Measurements from ENCODE around the gene TMEM89.

TMEM89 gene

GRCh38 chr3:48597408-48597800, 24.2 kb downstream of the TMEM89 start:
- Histone ChIP-seq H3K4me2 (ENCODE audit: low read depth, low read length, poor library complexity, severe bottlenecking) (no peak overlapping the region), H3K9me2 (replicated peaks; ENCODE audit: insufficient read depth, low read length) (no peaks in the 10 kb centered on the region), H3K27ac (ENCODE audit: low read depth, low read length) (no peak overlapping the region), H3K27me3 (ENCODE audit: low read length) (no peaks in the 10 kb centered on the region), H2AFZ (ENCODE audit: low read depth, low read length, severe bottlenecking) (no peak overlapping the region), H4K20me1 (ENCODE audit: low read depth, low read length) (no peaks in the 10 kb centered on the region), H3K36me3 (ENCODE audit: low read length) (no peaks in the 10 kb centered on the region), H3K9me3 (ENCODE audit: insufficient read depth, low read length) (no peaks in the 10 kb centered on the region), H3K79me2 (ENCODE audit: insufficient read depth, low read length) (no peaks in the 10 kb centered on the region), H3K9ac (ENCODE audit: low read length) (no peak overlapping the region), H3K4me3 (ENCODE audit: insufficient read depth, low read length, poor library complexity, severe bottlenecking) (no peak overlapping the region), H3F3A (ENCODE audit: insufficient read depth) (no peaks in the 10 kb centered on the region)
- TF ChIP-seq CTCF (IDR thresholded peaks at IDR 0.05; ENCODE audit: insufficient read depth, low read length, poor library complexity, severe bottlenecking) (no peak), EZH2phosphoT487 (conservative IDR thresholded peaks at IDR 0.05; ENCODE audit: low read length) (no peak)

- H3K9me2 ChIP-seq (replicated peaks; ENCODE audit: insufficient read depth, low read length) = no peaks in the 10 kb centered on the region
- H3K9me3 ChIP-seq (ENCODE audit: insufficient read depth, low read length) = no peaks in the 10 kb centered on the region
- no peaks in the 10 kb centered on the region for H3K36me3 ChIP-seq (ENCODE audit: low read length)
- H3K79me2 ChIP-seq (ENCODE audit: insufficient read depth, low read length) = no peaks in the 10 kb centered on the region
- H3K4me3 ChIP-seq (ENCODE audit: insufficient read depth, low read length, poor library complexity, severe bottlenecking) = no peak overlapping the region
- no peaks in the 10 kb centered on the region for H3F3A ChIP-seq (ENCODE audit: insufficient read depth)
- H3K27me3 ChIP-seq (ENCODE audit: low read length) = no peaks in the 10 kb centered on the region
- H3K9ac ChIP-seq (ENCODE audit: low read length) = no peak overlapping the region
- no peak overlapping the region for H2AFZ ChIP-seq (ENCODE audit: low read depth, low read length, severe bottlenecking)
- H4K20me1 ChIP-seq (ENCODE audit: low read depth, low read length) = no peaks in the 10 kb centered on the region
- no peak overlapping the region for H3K27ac ChIP-seq (ENCODE audit: low read depth, low read length)
- H3K4me2 ChIP-seq (ENCODE audit: low read depth, low read length, poor library complexity, severe bottlenecking) = no peak overlapping the region
- no peak for TF ChIP-seq CTCF (IDR thresholded peaks at IDR 0.05; ENCODE audit: insufficient read depth, low read length, poor library complexity, severe bottlenecking)
These were observed 24.7 kb downstream of the TMEM89 start for GRCh38 chr3:48596676-48597407.

GRCh38 chr3:48596157-48596556, 25.4 kb downstream of the TMEM89 start:
- H3K4me2 ChIP-seq (ENCODE audit: low read depth, low read length, poor library complexity, severe bottlenecking) = no peak overlapping the region
- no peaks in the 10 kb centered on the region for H3K79me2 ChIP-seq (ENCODE audit: insufficient read depth, low read length)
- H3K9ac ChIP-seq (ENCODE audit: low read length) = no peak overlapping the region
- no peak overlapping the region for H2AFZ ChIP-seq (ENCODE audit: low read depth, low read length, severe bottlenecking)
- no peaks in the 10 kb centered on the region for H4K20me1 ChIP-seq (ENCODE audit: low read depth, low read length)
- no peaks in the 10 kb centered on the region for H3K27me3 ChIP-seq (ENCODE audit: low read length)
- no peaks in the 10 kb centered on the region for H3K9me2 ChIP-seq (replicated peaks; ENCODE audit: insufficient read depth, low read length)
- no peak for TF ChIP-seq CTCF (IDR thresholded peaks at IDR 0.05; ENCODE audit: insufficient read depth, low read length, poor library complexity, severe bottlenecking)
- no peak for TF ChIP-seq EZH2phosphoT487 (conservative IDR thresholded peaks at IDR 0.05; ENCODE audit: low read length)
- H3K9me3 ChIP-seq (ENCODE audit: insufficient read depth, low read length) = no peaks in the 10 kb centered on the region
- H3K27ac ChIP-seq (ENCODE audit: low read depth, low read length) = no peak overlapping the region
- no peaks in the 10 kb centered on the region for H3K36me3 ChIP-seq (ENCODE audit: low read length)
- no peak overlapping the region for H3K4me3 ChIP-seq (ENCODE audit: insufficient read depth, low read length, poor library complexity, severe bottlenecking)
- H3F3A ChIP-seq (ENCODE audit: insufficient read depth) = no peaks in the 10 kb centered on the region
